GM19328 (cell line): ENCODE measurements around the gene NAA11.
"Not testable (repeated sequence)": the region's sequence is repeated elsewhere in the genome, so short reads cannot be mapped to it uniquely, and the experiment has no call there.

ENCODE experiments used
- ATAC-seq: cut with Tn5 transposase; IDR thresholded peaks from one replicate; pipeline ENCODE4 v1.9.1; 2021; ENCODE audit warnings: mild to moderate bottlenecking, moderate library complexity; ENCODE audit not compliant: unreplicated experiment

NAA11 gene

GRCh38 chr4:79311279-79311678 is 14.6 kb downstream of the NAA11 start:
- ATAC-seq: no peak

- no peak for ATAC-seq
These were observed 16.9 kb downstream of the NAA11 start for GRCh38 chr4:79308971-79309370.

- ATAC-seq: no peak
These were observed 17.7 kb downstream of the NAA11 start for GRCh38 chr4:79308137-79308536.

GRCh38 chr4:79306795-79307194 is 19.1 kb downstream of the NAA11 start:
- no peak for ATAC-seq

- ATAC-seq: no peak
These were observed 25.6 kb downstream of the NAA11 start for GRCh38 chr4:79300280-79300679.

GRCh38 chr4:79298484-79298883 is 27.4 kb downstream of the NAA11 start:
- no peak for ATAC-seq

- no peak for ATAC-seq
These were observed 27.8 kb downstream of the NAA11 start for GRCh38 chr4:79298027-79298426.

- no peak for ATAC-seq
These were observed 28.4 kb downstream of the NAA11 start for GRCh38 chr4:79297479-79297878.

GRCh38 chr4:79296768-79297428 is 29.0 kb downstream of the NAA11 start:
- no peak for ATAC-seq

- ATAC-seq: no peak
These were observed 30.8 kb downstream of the NAA11 start for GRCh38 chr4:79295086-79295485.

- no peak for ATAC-seq
These were observed 31.8 kb downstream of the NAA11 start for GRCh38 chr4:79294064-79294463.

GRCh38 chr4:79292008-79292407 is 33.9 kb downstream of the NAA11 start:
- ATAC-seq: no peak

- no peak for ATAC-seq
These were observed 35.5 kb downstream of the NAA11 start for GRCh38 chr4:79290376-79290775.

GRCh38 chr4:79288185-79288584 is 37.7 kb downstream of the NAA11 start:
- ATAC-seq: no peak

- no peak for ATAC-seq
These were observed 38.1 kb downstream of the NAA11 start for GRCh38 chr4:79287718-79288117.

GRCh38 chr4:79287076-79287475 is 38.8 kb downstream of the NAA11 start:
- no peak for ATAC-seq

- no peak for ATAC-seq
These were observed 44.1 kb downstream of the NAA11 start for GRCh38 chr4:79281566-79282359.

GRCh38 chr4:79277467-79277866 is 48.4 kb downstream of the NAA11 start:
- not testable (repeated sequence) for ATAC-seq

- no peak for ATAC-seq
These were observed 51.9 kb downstream of the NAA11 start for GRCh38 chr4:79273915-79274314.

GRCh38 chr4:79272761-79273160 is 53.1 kb downstream of the NAA11 start:
- no peak for ATAC-seq

GRCh38 chr4:79272126-79272525 is 53.7 kb downstream of the NAA11 start:
- no peak for ATAC-seq

GRCh38 chr4:79267671-79268070 is 58.2 kb downstream of the NAA11 start:
- no peak for ATAC-seq
